Cardiac fibroblast (primary cell): ENCODE results near the gene CMTM7.

Source experiments
- DNase-seq, 2 donors: peaks; one replicate each; pipeline versions ENCODE4 v3.0.0 to v3.0.0-alpha.2; 2010; ENCODE audit warnings: low read depth in 2 of 2
- H3K4me3 ChIP-seq, 2 donors: replicated peaks in 1 of 2; 1 replicate in 1 of 2; 2 replicates in 1 of 2; pipeline ENCODE4 v1.5.1; 2011; ENCODE audit warnings: low read depth in 2 of 2, low read length in 2 of 2, mild to moderate bottlenecking in 2 of 2, moderate library complexity in 1 of 2
- TF ChIP-seq, protein P1 (sequence below): IDR thresholded peaks from one replicate; pipeline ENCODE4 v1.5.1; 2011; ENCODE audit warnings: low read depth, mild to moderate bottlenecking, low read length, inconsistent platforms

CMTM7 gene

DNA sequence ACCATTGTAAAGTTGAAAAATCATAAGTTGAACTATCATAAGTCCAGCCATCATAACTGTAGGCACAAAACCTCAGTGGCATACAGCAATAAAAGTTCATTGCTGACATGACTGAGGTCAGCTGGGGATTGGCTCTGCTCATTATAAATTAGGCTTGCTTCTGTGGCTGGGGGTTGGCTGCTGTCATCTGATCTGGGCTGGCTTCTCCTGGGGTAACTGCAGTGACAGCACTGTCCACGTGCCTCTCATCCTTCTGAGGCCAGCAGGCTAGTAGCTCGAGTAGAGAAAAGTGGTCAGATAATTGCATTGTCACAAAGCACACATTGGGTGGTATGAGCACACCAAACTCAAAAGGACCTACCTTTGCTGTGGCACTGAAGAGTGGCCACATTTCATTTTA lies 31.3 kb downstream of the CMTM7 start:
- no peak overlapping the region for H3K4me3 ChIP-seq
- no peak for DNase-seq
- TF ChIP-seq, protein P1, sequence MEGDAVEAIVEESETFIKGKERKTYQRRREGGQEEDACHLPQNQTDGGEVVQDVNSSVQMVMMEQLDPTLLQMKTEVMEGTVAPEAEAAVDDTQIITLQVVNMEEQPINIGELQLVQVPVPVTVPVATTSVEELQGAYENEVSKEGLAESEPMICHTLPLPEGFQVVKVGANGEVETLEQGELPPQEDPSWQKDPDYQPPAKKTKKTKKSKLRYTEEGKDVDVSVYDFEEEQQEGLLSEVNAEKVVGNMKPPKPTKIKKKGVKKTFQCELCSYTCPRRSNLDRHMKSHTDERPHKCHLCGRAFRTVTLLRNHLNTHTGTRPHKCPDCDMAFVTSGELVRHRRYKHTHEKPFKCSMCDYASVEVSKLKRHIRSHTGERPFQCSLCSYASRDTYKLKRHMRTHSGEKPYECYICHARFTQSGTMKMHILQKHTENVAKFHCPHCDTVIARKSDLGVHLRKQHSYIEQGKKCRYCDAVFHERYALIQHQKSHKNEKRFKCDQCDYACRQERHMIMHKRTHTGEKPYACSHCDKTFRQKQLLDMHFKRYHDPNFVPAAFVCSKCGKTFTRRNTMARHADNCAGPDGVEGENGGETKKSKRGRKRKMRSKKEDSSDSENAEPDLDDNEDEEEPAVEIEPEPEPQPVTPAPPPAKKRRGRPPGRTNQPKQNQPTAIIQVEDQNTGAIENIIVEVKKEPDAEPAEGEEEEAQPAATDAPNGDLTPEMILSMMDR, result no peak

DNA sequence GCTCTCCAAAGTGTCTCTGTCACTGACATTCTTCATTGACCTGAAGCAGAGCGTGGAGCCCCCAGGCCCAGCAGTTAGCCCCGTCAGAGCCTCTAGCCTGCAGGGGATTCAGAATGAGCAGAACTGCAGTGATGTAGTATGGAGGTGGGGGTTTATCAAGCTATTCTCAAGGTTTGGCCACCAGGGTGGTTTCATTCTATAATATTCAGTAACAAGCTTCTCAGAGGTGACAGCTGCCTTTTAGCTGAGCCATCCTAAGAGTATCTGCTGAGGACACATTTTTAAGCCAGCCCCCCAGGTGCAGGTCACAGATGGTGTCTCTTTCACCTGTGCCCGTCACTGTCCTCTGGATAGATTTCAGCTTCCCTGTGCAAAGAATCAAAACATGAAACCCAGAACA lies 31.9 kb downstream of the CMTM7 start:
- H3K4me3 ChIP-seq, result no peak overlapping the region
- no peak for DNase-seq
- TF ChIP-seq, protein P1, result no peak

DNA sequence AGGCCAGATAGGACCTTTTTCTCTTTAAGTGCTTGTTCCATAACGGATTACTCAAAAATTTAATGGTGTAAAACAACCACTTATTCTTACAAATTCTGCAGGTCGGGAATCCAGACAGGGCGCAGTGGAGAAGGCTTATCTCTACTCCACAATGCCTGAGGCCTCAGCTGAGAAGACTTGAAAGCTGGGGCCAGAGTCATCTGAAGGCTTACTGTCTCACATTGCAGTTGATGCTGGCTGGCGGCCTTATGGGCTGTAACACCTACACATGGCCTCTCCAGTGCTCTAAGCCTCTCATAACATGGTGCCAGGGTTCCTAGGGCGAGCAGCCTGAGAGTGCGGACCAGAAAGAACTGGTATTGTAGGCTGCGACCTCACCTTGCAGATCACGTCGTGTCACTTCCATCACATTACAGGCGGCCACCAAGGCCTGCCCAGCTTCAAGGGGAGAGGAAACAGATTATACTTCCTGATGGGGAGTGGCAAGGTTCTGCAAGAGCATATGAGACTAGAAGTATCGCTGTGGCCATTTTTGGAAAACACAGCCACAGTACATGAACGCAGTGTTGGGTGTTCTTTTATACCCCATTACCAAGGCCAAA lies 32.4 kb downstream of the CMTM7 start:
- no peak for DNase-seq
- H3K4me3 ChIP-seq, result no peak overlapping the region
- TF ChIP-seq, protein P1, result no peak

- H3K4me3 ChIP-seq, result no peak overlapping the region
- TF ChIP-seq, protein P1, result no peak
- DNase-seq, result no peak
Measured at GRCh38 chr3:32424581-32425250, 33.1 kb downstream of the CMTM7 start.

- no peak for DNase-seq
- TF ChIP-seq, protein P1, result no peak
Measured at GRCh38 chr3:32428092-32429068, 36.7 kb downstream of the CMTM7 start.

DNA sequence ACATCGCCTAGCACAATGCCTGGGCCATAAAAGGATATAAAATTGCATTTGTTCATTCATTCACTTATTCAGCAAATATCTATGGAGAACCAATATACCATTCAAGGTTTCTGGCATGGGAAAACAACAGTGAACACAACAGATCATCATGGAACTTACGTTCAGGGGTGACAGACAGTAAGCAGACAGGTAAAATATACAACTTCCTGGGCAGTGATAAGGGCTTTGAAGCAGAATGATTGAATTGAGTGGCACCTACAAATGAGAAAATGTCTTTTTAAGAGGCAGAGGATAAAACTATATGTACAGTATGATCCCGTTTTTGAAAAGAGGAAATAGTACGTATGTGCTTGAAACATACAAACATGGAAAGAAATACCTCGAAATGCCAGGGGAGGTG lies 39.2 kb downstream of the CMTM7 start:
- TF ChIP-seq, protein P1, result no peak
- DNase-seq, result no peak
- H3K4me3 ChIP-seq, result no peak overlapping the region

More at GRCh38 chr3:32428092-32429068, 36.7 kb downstream of the CMTM7 start:
- no peak overlapping the region for H3K4me3 ChIP-seq
